ENCODE measurements around the gene SP2.

DNA sequence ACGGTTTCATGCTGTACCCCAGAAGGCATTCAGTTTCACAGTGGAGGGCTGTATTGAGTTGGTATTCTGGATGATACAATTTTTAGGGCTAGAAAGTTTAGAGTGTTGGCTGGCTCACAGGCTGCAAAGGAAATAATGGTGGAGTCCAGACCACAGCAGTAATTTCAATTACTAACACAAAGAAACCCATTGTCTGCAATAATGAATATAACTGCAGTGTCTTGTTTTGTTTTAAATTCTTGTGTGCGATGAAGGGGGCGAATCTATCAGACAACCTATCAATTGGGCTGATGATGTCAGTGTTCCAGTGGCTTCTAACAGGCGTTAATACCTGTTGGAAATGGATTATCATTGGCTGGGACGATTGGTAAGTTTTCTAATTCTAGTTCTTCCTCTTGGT lies 1.5 kb downstream of the SP2 start:
- TF ChIP-seq RAD21 (IDR thresholded peaks at IDR 0.05; ENCODE audit: low read depth) (no peak), EP300 (IDR thresholded peaks at IDR 0.05; ENCODE audit: borderline replicate concordance) (no peak), EGR1 (IDR thresholded peaks at IDR 0.05) (no peak), TCF12 (IDR thresholded peaks at IDR 0.05; ENCODE audit: low read depth) (no peak), CEBPB (IDR thresholded peaks at IDR 0.05) (no peak), MAX (IDR thresholded peaks at IDR 0.05) (no peak), TEAD4 (IDR thresholded peaks at IDR 0.05) (no peak), YY1 (IDR thresholded peaks at IDR 0.05; ENCODE audit: low read depth) (no peak), CREB1 (IDR thresholded peaks at IDR 0.05; ENCODE audit: low read depth) (no peak), TAF1 (IDR thresholded peaks at IDR 0.05; ENCODE audit: low read depth) (no peak)
- TF ChIP-seq, protein P1, sequence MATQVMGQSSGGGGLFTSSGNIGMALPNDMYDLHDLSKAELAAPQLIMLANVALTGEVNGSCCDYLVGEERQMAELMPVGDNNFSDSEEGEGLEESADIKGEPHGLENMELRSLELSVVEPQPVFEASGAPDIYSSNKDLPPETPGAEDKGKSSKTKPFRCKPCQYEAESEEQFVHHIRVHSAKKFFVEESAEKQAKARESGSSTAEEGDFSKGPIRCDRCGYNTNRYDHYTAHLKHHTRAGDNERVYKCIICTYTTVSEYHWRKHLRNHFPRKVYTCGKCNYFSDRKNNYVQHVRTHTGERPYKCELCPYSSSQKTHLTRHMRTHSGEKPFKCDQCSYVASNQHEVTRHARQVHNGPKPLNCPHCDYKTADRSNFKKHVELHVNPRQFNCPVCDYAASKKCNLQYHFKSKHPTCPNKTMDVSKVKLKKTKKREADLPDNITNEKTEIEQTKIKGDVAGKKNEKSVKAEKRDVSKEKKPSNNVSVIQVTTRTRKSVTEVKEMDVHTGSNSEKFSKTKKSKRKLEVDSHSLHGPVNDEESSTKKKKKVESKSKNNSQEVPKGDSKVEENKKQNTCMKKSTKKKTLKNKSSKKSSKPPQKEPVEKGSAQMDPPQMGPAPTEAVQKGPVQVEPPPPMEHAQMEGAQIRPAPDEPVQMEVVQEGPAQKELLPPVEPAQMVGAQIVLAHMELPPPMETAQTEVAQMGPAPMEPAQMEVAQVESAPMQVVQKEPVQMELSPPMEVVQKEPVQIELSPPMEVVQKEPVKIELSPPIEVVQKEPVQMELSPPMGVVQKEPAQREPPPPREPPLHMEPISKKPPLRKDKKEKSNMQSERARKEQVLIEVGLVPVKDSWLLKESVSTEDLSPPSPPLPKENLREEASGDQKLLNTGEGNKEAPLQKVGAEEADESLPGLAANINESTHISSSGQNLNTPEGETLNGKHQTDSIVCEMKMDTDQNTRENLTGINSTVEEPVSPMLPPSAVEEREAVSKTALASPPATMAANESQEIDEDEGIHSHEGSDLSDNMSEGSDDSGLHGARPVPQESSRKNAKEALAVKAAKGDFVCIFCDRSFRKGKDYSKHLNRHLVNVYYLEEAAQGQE (IDR thresholded peaks at IDR 0.05; ENCODE audit: low read depth), result no peak

Measured in Ishikawa (cell line).